ENCODE data around the gene ISCA2. TPM values are rescaled to one million over a fixed set of nuclear protein-coding genes. Genes with fewer than 3 reads are reported as not detected.

The ISCA2 gene
- total RNA-seq, 2 donors from 2014 or later = 20.4 to 22.3 TPM

- no peak overlapping the region for H3K27ac ChIP-seq
- no peaks in the 10 kb centered on the region for H3K9me3 ChIP-seq
- H3K4me1 ChIP-seq = peaks cover 0 to 16% of the 10 kb centered on the region in 2 donors
- no peak for TF ChIP-seq CTCF (IDR thresholded peaks at IDR 0.05)
- no peak for DNase-seq (ENCODE audit: low spot score)
- no peak overlapping the region for H3K4me3 ChIP-seq
- no peaks in the 10 kb centered on the region for H3K27me3 ChIP-seq
- no peaks in the 10 kb centered on the region for H3K36me3 ChIP-seq
Observed at GRCh38 chr14:74545386-74545785, 51.8 kb downstream of the ISCA2 start.

GRCh38 chr14:74546416-74546815 lies 52.9 kb downstream of the ISCA2 start:
- no peak overlapping the region for H3K4me3 ChIP-seq
- H3K36me3 ChIP-seq = no peaks in the 10 kb centered on the region
- no peak overlapping the region for H3K27ac ChIP-seq
- no peak for TF ChIP-seq CTCF (IDR thresholded peaks at IDR 0.05)
- no peak for DNase-seq (ENCODE audit: low spot score)
- H3K9me3 ChIP-seq = no peaks in the 10 kb centered on the region
- no peaks in the 10 kb centered on the region for H3K27me3 ChIP-seq
- H3K4me1 ChIP-seq = peaks cover 0 to 18% of the 10 kb centered on the region in 2 donors

Other genes with a start within 250 kb of the ISCA2 start
- 10 to 100 TPM; 17.0 to 18.1 TPM for gene ABCD4, start 190.8 kb upstream of the ISCA2 start, total RNA-seq
- gene VRTN, start 145.3 kb upstream of the ISCA2 start, total RNA-seq = not detected
- under 1 TPM; 0.12 to 0.22 TPM for gene SYNDIG1L, start 67.6 kb upstream of the ISCA2 start, total RNA-seq
- 100 to 1,000 TPM; 194 to 242 TPM for gene NPC2, start 460 bp upstream of the ISCA2 start, total RNA-seq
- 100 to 1,000 TPM in 1 of 2 donors, 10 to 100 TPM in 1; 32.1 to 102 TPM for gene LTBP2, start 118.5 kb downstream of the ISCA2 start, total RNA-seq
- gene AREL1, start 219.3 kb downstream of the ISCA2 start, total RNA-seq = 10 to 100 TPM; 15.6 to 16.3 TPM
- 10 to 100 TPM; 12.6 to 20.0 TPM for gene FCF1, start 219.4 kb downstream of the ISCA2 start, total RNA-seq

Measured in right atrium auricular region (tissue), 2 donors.